HG03520 (cell line): ENCODE measurements around the gene SCPEP1.

Source experiments
- ATAC-seq: cut with Tn5 transposase; IDR thresholded peaks from one replicate; pipeline ENCODE4 v1.9.1; 2021; ENCODE audit warnings: mild to moderate bottlenecking, moderate library complexity; ENCODE audit not compliant: unreplicated experiment

SCPEP1 gene

GRCh38 chr17:57034807-57035754, 57.1 kb downstream of the SCPEP1 start:
- no peak for ATAC-seq

GRCh38 chr17:57035971-57036481, 58.1 kb downstream of the SCPEP1 start:
- ATAC-seq, result no peak

- no peak for ATAC-seq
These were observed 59.5 kb downstream of the SCPEP1 start for GRCh38 chr17:57037411-57037810.

- no peak for ATAC-seq
These were observed 60.6 kb downstream of the SCPEP1 start for GRCh38 chr17:57038486-57038885.

- no peak for ATAC-seq
These were observed 62.6 kb downstream of the SCPEP1 start for GRCh38 chr17:57040571-57040970.

- no peak for ATAC-seq
These were observed 65.3 kb downstream of the SCPEP1 start for GRCh38 chr17:57043276-57043675.

GRCh38 chr17:57044976-57045867, 67.3 kb downstream of the SCPEP1 start:
- ATAC-seq, result no peak

- ATAC-seq, result no peak
These were observed 68.2 kb downstream of the SCPEP1 start for GRCh38 chr17:57045868-57046704.

GRCh38 chr17:57046749-57047148, 68.8 kb downstream of the SCPEP1 start:
- no peak for ATAC-seq

- ATAC-seq, result no peak
These were observed 70.2 kb downstream of the SCPEP1 start for GRCh38 chr17:57048096-57048495.

- no peak for ATAC-seq
These were observed 72.4 kb downstream of the SCPEP1 start for GRCh38 chr17:57050306-57050705.

GRCh38 chr17:57051886-57052361, 74.0 kb downstream of the SCPEP1 start:
- ATAC-seq, result no peak
